Esophagus mucosa (tissue), 1 donor: Measurements from ENCODE around the gene TNNI3. TPM values are rescaled to one million over a fixed set of nuclear protein-coding genes. Genes with fewer than 3 reads are reported as not detected.

Experiments used
- ATAC-seq: fragments of 200-7000 bp; cut with Tn5 transposase; one replicate; pipeline ENCODE4 v1.9.1; 2020
- total RNA-seq: library from RNA; stranded (reverse); gene quantifications from one replicate; pipeline ENCODE4 v1.2.4, GENCODE V29; 2023
- donor health status: DM: yes; HTN: yes; CAD: no.

TNNI3 gene
- total RNA-seq, 1 donor from 2014 or later = not detected

DNA sequence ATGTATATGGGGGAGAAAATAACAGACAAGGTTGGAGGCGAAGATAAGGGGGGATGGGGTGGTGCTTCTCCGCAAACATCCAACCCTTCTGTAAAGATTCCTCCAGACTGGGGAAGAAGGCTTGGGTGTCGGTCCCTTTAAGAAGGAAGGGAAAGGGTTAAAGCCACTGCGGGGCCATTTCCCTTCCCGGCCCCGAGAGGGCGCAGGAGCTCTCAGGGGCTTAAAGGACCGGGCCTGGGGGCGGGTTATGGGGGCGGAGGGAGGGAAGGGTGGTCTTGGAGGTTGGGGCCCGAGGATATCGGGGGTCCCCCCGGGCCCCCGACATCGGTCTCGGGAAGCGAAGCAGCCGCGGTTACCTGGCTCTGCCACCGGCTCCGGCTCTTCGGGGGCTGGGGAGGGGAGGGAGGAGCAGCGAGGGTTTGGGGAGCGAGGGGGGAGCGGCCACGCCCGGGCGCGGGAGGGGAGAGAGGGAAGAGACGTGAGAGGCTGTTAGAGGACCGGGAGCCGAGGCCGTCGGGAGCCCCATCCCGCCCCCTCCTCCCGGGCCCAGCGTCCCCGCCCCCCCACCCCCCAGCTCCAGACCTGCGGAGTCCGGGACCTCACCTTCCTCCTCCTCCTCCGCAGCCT lies 11.3 kb downstream of the TNNI3 start:
- peak; percentile 22 for ATAC-seq

GRCh38 chr19:55145232-55145631 lies 12.3 kb downstream of the TNNI3 start:
- ATAC-seq = no peak

DNA sequence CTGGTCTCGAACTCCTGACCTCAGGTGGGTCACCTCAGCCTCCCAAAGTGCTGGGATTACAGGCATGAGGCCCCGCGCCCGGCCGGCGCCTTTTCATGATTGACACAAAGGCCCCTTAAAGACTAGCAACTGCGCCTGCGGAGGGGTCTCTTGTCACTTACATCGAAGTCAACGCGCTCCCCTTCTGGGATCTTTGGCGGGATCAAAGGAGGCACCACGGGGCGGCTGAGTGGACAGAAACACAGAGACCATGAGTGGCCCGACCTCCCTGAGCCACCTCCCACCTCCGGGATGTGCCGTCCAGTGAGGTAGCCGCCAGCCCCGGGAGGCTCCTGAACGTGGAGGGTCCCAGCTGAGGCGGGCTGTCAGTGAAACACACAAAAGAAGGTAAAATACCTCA lies 15.8 kb downstream of the TNNI3 start:
- no peak for ATAC-seq

GRCh38 chr19:55137915-55138314 lies 19.6 kb downstream of the TNNI3 start:
- no peak for ATAC-seq

DNA sequence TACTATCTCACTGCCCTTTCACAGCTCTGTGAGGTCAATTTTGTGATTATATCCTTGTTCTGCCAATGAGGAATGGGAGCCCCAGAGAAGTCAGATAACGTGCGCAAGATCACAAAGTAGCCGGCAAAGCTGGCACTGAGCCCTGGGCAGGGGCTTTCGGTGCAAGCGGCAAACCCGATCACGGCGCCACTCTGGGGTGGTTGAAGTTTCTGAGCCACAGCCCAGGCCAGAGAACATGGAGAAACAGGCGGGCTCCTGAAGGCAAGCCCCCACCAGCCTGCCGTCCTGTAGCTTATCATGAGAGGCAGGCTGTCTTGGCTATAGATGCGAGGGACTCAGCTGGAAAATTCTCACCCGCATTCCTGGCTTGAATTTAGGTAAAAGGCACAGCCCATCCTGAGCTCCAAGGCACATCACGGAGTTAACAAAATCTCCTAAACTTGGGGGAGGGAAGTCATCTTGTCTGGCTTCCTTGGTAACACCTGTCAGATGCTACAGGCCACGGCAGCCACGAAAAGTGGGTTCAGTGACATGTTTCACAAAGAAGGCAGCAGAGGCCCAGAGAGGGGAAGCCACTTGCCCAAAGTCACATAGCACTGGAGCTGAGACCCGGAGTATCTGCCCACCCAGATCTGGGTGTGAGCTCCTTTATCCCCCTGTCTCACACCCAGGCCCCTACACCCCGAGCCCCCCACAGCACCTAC lies 21.0 kb downstream of the TNNI3 start:
- no peak for ATAC-seq

GRCh38 chr19:55134736-55135135 lies 22.8 kb downstream of the TNNI3 start:
- no peak for ATAC-seq

DNA sequence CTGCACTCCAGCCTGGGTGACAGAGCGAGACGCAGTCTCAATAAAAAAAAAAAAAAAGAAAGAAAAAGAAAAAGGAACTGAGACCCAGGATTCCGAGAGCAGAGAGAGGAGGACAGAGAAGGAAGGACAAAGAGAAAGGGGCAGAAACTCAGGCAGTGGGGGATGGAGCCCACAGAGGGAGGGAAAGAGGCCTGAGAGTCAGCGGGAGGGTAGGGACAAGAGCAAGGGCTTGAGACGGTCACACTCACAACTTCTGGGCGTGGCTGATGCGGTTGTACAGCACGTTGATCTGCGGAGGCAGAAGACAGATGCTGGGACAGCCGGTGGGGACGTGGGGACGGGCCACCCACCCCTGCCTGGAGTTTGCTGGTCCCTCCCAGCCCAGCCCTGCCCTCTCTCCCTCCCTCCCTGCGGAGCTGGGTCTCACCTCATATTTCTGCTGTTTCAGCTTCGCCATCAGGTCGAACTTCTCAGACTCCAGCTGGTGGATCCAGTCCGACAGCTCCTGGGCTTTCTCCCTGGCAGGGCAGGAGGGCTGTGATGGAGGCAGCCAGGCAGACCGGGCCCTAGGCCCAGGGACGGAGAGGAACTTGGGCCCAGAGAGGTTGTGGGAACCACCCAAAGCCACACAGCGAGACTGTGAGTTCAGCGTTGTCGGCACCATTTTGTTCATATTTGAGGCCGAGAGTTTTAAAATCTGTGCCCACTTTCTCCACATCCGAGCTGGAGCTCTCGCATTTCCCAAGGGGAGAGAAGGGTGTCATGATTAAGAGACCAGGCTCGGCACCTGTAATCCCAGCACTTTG lies 23.7 kb downstream of the TNNI3 start:
- ATAC-seq = peak; percentile 28

DNA sequence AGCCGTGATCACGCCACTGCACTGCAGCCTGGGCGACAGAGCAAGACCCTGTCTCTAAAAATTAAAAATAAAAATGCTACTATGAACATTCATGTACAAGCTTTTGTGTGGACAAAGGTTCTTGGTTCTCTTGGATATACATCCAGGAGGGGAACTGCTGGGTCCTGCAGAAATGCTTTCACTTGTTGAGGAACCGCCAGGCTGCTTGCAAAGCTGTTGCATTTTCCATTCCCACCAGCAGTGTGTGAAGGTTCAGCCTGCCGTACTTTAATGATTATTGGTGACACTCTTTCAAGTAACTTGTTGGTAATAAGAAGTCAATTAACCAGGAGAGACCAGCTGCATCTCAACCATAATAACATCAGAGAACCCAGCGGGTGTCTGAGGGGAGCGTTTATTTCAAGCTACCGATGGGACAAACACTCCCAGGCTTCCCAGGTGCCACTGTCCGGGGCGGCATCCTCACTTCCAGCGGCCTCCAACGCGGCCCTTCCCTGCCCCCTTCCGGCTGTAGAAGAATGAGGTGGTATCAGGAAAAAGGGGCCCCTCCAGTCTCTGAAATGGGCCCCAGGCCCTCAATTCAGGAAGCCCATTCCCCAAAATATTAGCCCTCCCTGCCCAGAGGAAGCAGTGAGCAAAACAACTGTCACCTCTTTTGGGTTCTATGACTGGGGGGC lies 24.9 kb downstream of the TNNI3 start:
- ATAC-seq = no peak

DNA sequence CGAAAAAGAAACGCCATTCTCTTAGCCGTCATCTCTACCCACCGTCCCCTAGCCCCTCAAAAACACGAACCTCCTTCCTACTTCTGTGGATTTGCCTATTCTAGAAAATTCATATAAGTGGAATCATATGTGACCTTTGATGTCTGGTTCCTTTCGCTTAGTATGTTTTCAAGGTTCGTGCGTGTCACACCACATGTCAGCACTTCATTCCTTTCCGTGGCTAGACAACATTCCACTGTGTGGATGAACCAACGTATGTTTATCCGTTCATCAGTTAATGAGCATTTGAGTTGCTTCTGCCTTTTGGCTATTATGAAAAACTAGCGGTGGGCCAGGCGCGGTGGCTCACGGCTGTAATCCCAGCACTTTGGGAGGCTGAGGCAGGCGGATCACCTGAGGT lies 26.1 kb downstream of the TNNI3 start:
- ATAC-seq = no peak

DNA sequence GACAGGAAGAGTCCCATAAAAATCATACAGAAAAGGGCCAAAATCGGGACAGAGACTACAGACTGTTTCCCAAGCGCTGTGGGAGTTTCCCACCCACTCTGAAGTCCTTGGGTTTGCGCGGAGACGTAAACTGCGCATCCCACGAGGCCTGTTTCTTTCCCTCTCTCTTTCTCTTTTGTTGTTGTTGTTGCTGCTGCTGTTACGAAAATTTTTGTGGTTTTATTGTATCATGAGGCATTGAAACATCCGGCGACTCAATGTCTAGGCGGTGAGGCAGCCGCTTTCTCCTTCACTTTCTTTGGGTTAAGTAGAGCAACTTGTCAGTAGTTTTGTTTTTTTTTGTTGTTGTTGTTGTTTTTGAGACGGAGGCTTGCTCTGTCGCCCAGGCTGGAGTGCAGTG lies 38.5 kb downstream of the TNNI3 start:
- ATAC-seq = no peak

- ATAC-seq = no peak
Measured at GRCh38 chr19:55118401-55118991, 39.0 kb downstream of the TNNI3 start.

GRCh38 chr19:55117663-55118391 lies 39.7 kb downstream of the TNNI3 start:
- peak; percentile 95 for ATAC-seq

GRCh38 chr19:55116859-55117662 lies 40.5 kb downstream of the TNNI3 start, which contains the start of gene PPP1R12C:
Gene PPP1R12C (minus strand): TSS chr19:55117637. CDS start chr19:55117543, 94 bp downstream.
- ATAC-seq = peak; percentile 13

DNA sequence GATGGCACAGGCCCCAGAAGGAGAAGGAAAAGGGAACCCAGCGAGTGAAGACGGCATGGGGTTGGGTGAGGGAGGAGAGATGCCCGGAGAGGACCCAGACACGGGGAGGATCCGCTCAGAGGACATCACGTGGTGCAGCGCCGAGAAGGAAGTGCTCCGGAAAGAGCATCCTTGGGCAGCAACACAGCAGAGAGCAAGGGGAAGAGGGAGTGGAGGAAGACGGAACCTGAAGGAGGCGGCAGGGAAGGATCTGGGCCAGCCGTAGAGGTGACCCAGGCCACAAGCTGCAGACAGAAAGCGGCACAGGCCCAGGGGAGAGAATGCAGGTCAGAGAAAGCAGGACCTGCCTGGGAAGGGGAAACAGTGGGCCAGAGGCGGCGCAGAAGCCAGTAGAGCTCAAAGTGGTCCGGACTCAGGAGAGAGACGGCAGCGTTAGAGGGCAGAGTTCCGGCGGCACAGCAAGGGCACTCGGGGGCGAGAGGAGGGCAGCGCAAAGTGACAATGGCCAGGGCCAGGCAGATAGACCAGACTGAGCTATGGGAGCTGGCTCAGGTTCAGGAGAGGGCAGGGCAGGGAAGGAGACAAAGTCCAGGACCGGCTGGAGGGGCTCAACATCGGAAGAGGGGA lies 41.2 kb downstream of the TNNI3 start:
- peak; percentile 36 for ATAC-seq

DNA sequence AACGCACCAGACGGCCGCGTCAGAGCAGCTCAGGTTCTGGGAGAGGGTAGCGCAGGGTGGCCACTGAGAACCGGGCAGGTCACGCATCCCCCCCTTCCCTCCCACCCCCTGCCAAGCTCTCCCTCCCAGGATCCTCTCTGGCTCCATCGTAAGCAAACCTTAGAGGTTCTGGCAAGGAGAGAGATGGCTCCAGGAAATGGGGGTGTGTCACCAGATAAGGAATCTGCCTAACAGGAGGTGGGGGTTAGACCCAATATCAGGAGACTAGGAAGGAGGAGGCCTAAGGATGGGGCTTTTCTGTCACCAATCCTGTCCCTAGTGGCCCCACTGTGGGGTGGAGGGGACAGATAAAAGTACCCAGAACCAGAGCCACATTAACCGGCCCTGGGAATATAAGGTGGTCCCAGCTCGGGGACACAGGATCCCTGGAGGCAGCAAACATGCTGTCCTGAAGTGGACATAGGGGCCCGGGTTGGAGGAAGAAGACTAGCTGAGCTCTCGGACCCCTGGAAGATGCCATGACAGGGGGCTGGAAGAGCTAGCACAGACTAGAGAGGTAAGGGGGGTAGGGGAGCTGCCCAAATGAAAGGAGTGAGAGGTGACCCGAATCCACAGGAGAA lies 42.0 kb downstream of the TNNI3 start:
- no peak for ATAC-seq

DNA sequence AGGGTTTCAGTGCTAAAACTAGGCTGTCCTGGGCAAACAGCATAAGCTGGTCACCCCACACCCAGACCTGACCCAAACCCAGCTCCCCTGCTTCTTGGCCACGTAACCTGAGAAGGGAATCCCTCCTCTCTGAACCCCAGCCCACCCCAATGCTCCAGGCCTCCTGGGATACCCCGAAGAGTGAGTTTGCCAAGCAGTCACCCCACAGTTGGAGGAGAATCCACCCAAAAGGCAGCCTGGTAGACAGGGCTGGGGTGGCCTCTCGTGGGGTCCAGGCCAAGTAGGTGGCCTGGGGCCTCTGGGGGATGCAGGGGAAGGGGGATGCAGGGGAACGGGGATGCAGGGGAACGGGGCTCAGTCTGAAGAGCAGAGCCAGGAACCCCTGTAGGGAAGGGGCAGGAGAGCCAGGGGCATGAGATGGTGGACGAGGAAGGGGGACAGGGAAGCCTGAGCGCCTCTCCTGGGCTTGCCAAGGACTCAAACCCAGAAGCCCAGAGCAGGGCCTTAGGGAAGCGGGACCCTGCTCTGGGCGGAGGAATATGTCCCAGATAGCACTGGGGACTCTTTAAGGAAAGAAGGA lies 42.9 kb downstream of the TNNI3 start:
- no peak for ATAC-seq

GRCh38 chr19:55113570-55114039 lies 43.9 kb downstream of the TNNI3 start:
- no peak for ATAC-seq

DNA sequence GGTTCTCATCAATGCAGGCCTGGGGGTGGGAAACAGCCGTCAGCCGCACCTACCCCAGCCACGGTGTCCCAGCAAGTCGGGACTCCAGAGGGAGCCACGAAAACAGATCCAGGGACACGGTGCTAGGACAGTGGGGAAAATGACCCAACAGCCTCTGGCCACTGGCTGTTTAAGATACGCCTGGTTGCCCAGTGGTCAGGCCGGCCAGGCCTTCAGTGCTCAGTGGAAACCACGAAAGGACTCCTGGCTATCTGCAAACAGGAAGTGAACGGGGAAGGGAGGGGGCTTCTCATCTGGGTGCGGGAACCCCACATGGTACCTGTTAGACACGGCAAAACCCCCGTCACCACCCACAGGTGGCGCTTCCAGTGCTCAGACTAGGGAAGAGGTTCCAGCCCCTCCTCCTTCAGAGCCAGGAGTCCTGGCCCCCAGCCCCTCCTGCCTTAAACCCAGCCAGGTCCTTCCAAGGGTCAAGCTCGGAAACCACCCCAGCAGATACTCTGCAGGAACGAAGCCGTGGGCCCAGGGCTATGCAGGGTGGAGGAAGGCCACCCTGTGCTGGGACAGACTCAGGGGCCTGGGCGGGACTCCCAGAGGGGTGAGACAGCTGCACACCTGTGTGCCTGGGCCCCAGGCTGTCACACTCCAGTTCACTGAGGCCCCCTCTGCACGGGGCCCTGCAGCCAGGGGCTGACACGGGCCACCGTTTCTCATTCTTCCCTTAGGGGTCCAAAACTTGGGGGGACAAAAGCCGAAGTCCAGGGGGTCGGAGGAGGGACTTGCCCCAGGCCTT lies 44.6 kb downstream of the TNNI3 start:
- ATAC-seq = no peak
